Activated naive CD8-positive, alpha-beta T cell treated with anti-CD3 and anti-CD28 coated beads, Interleukin-2, amount 50 U/mL, for 24 hours (primary cell): ENCODE measurements around the gene CCDC70.
"Not testable (repeated sequence)": the region's sequence is repeated elsewhere in the genome, so short reads cannot be mapped to it uniquely, and the experiment has no call there.

Experiments used
- ATAC-seq: fragments of 150-1000 bp; cut with Tn5 transposase; one replicate; pipeline ENCODE4 v1.10.0; 2021
- DNase-seq: peaks from one replicate; pipeline ENCODE4 v3.0.0; 2021
- H3K27ac Mint-ChIP-seq: one replicate; pipeline ENCODE4 v1.8.0; 2021; ENCODE audit warnings: mild to moderate bottlenecking, mixed read lengths
- H3K27me3 Mint-ChIP-seq: one replicate; pipeline ENCODE4 v1.8.0; 2021; ENCODE audit warnings: mixed read lengths
- H3K36me3 Mint-ChIP-seq: one replicate; pipeline ENCODE4 v1.8.0; 2021; ENCODE audit warnings: low read depth, mixed read lengths
- H3K4me1 Mint-ChIP-seq: one replicate; pipeline ENCODE4 v1.8.0; 2021; ENCODE audit warnings: mixed read lengths
- H3K4me3 Mint-ChIP-seq: one replicate; pipeline ENCODE4 v1.8.0; 2021; ENCODE audit warnings: mild to moderate bottlenecking, moderate library complexity, mixed read lengths
- H3K9me3 Mint-ChIP-seq: one replicate; pipeline ENCODE4 v1.8.0; 2021; ENCODE audit warnings: mixed read lengths

The CCDC70 gene

DNA sequence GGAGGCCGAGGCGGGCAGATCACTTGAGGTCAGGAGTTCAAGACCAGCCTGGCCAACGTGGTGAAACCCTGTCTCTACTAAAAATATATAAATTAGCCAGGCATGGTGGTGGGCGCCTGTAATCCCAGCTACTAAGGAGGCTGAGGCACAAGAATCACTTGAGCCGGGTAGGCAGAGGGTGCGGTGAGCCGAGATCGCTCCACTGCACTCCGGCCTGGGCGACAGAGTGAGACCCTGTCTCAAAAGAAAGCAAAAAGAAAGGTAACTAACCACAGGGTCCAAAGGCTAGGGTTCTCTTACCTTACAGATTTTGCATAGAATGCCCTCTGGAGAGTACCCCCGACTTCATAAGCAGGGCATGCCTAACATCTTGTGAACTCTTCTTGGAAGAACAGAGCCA, 37.1 kb upstream of the CCDC70 start:
- H3K27me3 Mint-ChIP-seq, ATAC-seq, DNase-seq, H3K9me3 Mint-ChIP-seq, H3K36me3 Mint-ChIP-seq: not testable (repeated sequence)
- peak overlapping the region; percentile 96 for H3K27ac Mint-ChIP-seq
- H3K4me1 Mint-ChIP-seq: peaks cover 96% of the 10 kb centered on the region
- H3K4me3 Mint-ChIP-seq: peak overlapping the region; percentile 75

DNA sequence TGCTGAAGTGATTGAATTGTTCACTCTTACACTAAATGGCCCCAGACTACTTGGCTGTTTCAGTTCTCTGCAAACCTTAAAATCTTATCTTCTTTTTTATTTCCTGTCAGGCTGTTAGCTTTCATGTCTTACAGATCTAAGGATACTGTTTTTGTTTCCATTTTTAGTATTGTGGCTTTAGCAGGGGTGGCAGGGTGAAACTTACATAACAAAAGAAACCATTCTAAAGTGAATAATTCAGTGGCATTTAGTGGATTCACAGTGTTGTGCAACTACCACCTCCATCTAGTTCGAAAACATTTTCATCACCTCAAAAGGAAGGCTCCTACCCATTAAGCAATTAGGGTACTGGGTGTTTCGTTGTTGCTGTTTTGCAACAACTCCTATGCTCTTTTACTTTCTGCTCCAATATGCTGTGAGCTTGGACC, 36.6 kb upstream of the CCDC70 start:
- H3K9me3 Mint-ChIP-seq: no peaks in the 10 kb centered on the region
- DNase-seq (no peak), ATAC-seq (peak; percentile 33)
- no peaks in the 10 kb centered on the region for H3K36me3 Mint-ChIP-seq
- peak overlapping the region; percentile 96 for H3K27ac Mint-ChIP-seq
- H3K4me3 Mint-ChIP-seq: peak overlapping the region; percentile 75
- peaks cover 96% of the 10 kb centered on the region for H3K4me1 Mint-ChIP-seq
- H3K27me3 Mint-ChIP-seq: no peaks in the 10 kb centered on the region

DNA sequence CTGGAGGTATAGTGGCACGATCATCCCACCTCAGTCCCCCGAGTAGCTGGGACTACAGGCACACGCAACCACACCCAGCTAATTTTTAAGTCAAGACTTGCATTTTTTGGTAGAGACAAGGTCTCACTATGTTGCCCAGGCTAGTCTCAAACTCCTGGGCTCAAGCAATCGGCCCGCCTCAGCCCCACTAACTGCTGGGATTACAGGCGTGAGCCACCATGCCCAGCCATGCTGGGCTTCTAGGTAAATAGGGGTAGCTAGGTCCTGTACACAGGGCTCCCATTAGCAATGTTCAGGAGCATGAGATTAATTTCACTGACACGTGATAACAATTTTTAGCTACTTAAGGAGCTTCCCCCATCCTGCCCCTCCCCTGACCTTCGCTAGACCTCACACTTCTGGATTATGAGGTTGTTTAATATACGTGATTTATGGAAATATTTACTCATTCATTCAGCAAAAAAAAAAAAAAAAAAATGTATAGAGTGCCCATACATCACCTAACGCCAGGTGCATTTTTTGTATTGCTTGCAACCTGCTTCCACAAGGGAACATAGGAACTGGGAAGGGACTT, 36.0 kb upstream of the CCDC70 start:
- Mint-ChIP-seq H3K36me3 (no peaks in the 10 kb centered on the region), H3K27ac (peak overlapping the region; percentile 96)

DNA sequence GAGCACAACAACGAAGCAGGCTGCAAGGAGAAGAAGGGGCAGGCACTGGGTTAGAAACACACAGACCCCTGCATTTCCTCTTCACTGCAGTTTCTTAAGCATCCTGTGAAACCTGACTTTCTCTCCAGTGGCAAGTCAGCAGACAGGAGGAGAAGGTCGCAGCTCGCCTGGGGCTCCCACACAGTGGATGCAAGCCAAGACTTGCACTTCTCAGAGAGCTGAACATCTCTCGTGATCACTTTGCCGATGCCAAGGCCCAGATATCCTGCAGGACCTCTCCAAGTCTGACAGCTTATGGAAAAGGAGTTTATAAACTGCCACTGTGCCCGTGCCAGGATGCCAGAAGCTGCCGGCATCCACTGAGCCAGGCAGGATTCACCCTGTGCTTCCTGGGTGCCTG, 35.2 kb upstream of the CCDC70 start:
- Mint-ChIP-seq H3K9me3 (no peaks in the 10 kb centered on the region), H3K4me1 (peaks cover 83% of the 10 kb centered on the region), H3K27ac (peak overlapping the region; percentile 96), H3K27me3 (no peaks in the 10 kb centered on the region), H3K4me3 (peak overlapping the region; percentile 75), H3K36me3 (no peaks in the 10 kb centered on the region)
- DNase-seq (no peak), ATAC-seq (no peak)

More for the DNA sequence above, 36.0 kb upstream of the CCDC70 start:
- H3K27me3 Mint-ChIP-seq: no peaks in the 10 kb centered on the region
- peak overlapping the region; percentile 75 for H3K4me3 Mint-ChIP-seq
- peaks cover 91% of the 10 kb centered on the region for H3K4me1 Mint-ChIP-seq
- DNase-seq (no peak), ATAC-seq (peak; percentile 30)
- H3K9me3 Mint-ChIP-seq: no peaks in the 10 kb centered on the region

DNA sequence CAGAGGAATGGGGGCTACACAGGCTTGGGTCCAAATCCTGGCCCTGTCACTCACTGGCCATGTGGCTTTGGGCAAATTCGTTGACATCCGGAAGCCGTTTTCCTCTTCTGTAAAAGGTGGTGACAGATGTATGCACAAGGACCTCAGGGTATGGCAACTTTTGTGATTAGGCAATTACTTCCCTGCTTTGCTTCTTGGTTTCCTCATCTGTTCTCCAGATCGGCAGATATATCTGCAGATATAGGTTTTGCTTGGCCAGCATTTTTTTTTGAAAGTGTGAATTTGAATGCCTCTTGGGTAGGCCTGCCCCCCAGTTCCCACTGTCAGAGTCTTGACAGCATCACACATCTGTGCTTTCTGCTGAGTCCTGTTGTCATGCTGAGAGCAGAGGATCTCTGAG, 34.5 kb upstream of the CCDC70 start:
- DNase-seq: no peak
- no peaks in the 10 kb centered on the region for H3K9me3 Mint-ChIP-seq
- H3K4me3 Mint-ChIP-seq: peak overlapping the region; percentile 44
- no peaks in the 10 kb centered on the region for H3K27me3 Mint-ChIP-seq
- H3K36me3 Mint-ChIP-seq: no peaks in the 10 kb centered on the region
- ATAC-seq: no peak
- H3K27ac Mint-ChIP-seq: no peak overlapping the region
- H3K4me1 Mint-ChIP-seq: peaks cover 80% of the 10 kb centered on the region

DNA sequence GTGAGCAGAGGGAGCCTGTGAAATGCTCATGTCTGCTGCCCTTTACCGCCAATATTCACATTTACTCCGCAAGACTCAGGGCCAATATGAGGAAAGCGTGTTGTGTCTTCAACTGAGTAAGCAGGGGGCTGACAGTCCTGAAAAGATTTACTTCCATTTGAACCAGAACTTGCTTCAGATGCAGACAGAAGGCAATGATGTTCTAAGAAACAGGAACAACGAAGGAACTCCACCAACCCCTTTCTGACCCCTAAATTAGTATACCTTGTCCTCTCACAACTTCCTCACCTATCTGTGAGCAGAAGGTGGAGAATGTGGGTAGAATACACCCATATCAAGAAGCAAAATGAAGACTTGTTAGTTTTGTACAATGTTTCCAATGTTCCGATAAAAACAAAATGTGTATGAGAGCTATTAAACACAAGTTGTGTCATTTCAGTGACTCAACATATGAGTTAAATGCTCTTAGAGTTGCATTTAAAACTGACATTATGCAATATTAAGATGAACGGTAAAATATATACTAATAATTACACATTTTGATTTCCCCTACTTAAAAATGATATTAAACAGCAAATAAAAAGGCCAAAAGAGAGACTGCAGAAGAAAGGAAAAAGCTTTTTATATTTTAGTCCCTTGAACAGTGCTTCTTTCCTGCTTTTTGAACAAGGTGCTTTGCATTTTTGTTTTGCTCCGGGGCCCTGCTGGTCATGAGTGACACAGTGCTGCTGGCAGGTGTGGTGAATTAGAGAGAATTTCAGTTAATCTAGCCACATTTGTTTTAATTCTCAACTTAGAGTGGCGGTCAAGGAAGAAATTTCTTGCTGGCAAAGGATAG, 32.8 kb upstream of the CCDC70 start:
- no peaks in the 10 kb centered on the region for H3K9me3 Mint-ChIP-seq
- H3K27me3 Mint-ChIP-seq: no peaks in the 10 kb centered on the region
- no peaks in the 10 kb centered on the region for H3K36me3 Mint-ChIP-seq
- peaks cover 72% of the 10 kb centered on the region for H3K4me1 Mint-ChIP-seq
- no peak overlapping the region for H3K4me3 Mint-ChIP-seq
- no peak overlapping the region for H3K27ac Mint-ChIP-seq
- DNase-seq: no peak
- no peak for ATAC-seq

DNA sequence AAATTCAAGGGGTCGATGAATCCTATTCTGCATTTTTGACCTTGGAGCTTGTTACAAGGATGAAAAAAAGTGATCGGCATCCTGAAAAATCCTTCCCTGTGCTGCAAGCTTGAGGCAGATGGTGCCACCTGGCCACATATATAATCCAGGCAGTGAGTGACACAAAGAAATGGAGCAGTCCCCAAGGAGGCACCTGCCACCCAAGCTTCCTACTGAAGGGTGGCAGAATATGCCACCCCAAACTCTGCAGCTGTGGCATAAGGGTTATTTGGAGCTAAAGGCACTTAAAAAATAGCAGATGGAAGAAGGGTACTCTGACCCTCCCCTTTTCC, 32.2 kb upstream of the CCDC70 start:
- no peaks in the 10 kb centered on the region for H3K36me3 Mint-ChIP-seq
- no peak overlapping the region for H3K4me3 Mint-ChIP-seq
- no peaks in the 10 kb centered on the region for H3K9me3 Mint-ChIP-seq
- peaks cover 72% of the 10 kb centered on the region for H3K4me1 Mint-ChIP-seq
- DNase-seq: no peak
- H3K27me3 Mint-ChIP-seq: no peaks in the 10 kb centered on the region
- H3K27ac Mint-ChIP-seq: no peak overlapping the region
- no peak for ATAC-seq

DNA sequence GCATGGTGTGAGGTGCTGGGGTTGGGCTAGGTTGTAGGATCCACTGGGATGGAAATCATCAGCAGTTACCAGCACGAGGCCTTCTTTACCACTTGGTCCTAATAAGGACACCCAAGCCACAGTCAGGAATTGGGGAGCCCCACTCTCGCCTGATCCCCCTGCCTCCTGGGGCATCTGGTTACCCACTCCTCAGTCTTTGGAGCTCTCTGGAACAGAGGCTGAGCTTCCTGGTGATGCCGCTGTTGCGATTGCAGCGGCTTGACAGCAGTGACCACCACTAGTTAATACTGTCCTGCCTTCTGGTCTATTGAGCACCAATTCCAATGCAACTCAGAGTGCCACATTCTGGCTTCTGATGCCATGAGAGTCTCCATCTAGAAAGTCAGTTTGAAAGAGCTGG, 30.2 kb upstream of the CCDC70 start:
- Mint-ChIP-seq H3K27me3 (no peaks in the 10 kb centered on the region), H3K4me1 (peaks cover 54% of the 10 kb centered on the region), H3K4me3 (no peak overlapping the region), H3K9me3 (no peaks in the 10 kb centered on the region), H3K36me3 (no peaks in the 10 kb centered on the region), H3K27ac (no peak overlapping the region)
- no peak for ATAC-seq
- DNase-seq: no peak

DNA sequence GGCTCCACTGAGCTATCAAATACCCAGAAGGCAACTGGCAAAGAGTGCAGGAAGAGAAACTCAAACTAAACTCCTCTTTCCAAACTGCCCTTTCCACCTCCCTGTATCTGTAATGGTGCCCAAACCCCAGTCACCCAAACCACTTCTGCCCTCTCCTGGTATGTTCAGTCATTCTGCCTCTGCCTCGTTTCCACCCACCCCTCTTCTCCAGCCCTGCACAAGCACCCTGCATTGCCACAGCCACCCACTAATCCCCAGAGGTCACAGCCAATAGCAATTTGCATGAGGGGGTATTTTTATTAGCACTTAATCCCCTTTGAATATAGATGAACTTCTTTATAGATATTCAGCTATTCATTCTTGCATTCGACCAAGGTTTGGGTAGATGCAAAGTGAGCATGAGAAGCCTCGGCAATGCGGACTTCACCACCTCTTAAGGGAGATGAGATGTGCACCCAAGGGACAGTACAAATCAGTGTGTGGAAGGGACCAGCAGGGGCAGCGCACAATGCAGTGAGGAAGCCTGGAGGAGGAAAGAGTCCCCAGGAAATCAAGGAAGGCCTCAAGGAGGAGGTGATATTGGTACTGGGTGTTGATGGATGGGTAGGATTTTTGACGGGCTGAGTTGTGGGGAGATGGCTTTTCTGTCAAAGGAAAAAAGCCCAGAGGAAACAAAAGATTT, 29.2 kb upstream of the CCDC70 start:
- Mint-ChIP-seq H3K4me1 (peaks cover 54% of the 10 kb centered on the region), H3K27ac (no peak overlapping the region), H3K36me3 (no peaks in the 10 kb centered on the region), H3K27me3 (no peaks in the 10 kb centered on the region), H3K4me3 (no peak overlapping the region), H3K9me3 (no peaks in the 10 kb centered on the region)
- DNase-seq (no peak), ATAC-seq (peak; percentile 97)

DNA sequence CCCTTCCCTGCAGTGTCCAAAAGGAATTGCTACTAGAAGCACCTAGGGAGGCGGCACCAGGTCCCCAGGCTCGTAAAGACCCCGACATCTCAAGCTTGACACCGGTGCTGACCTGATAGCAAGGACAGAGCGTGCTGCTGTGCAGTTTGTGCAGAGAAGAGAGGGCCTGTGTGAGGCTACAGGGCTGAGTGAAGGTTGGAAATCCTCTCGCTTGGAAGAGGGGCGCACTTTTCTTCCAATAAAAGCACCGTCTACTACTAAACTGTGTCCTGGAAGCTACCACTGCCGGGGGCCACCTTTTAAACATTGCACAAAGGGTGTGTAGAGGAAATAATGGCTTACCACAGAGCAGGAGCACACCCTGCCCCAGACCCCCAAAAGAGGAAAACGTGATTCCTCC, 27.8 kb upstream of the CCDC70 start:
- ATAC-seq (no peak), DNase-seq (no peak)
- peaks cover 54% of the 10 kb centered on the region for H3K4me1 Mint-ChIP-seq
- no peaks in the 10 kb centered on the region for H3K9me3 Mint-ChIP-seq
- H3K27ac Mint-ChIP-seq: no peak overlapping the region
- H3K4me3 Mint-ChIP-seq: no peak overlapping the region
- no peaks in the 10 kb centered on the region for H3K27me3 Mint-ChIP-seq
- no peaks in the 10 kb centered on the region for H3K36me3 Mint-ChIP-seq

DNA sequence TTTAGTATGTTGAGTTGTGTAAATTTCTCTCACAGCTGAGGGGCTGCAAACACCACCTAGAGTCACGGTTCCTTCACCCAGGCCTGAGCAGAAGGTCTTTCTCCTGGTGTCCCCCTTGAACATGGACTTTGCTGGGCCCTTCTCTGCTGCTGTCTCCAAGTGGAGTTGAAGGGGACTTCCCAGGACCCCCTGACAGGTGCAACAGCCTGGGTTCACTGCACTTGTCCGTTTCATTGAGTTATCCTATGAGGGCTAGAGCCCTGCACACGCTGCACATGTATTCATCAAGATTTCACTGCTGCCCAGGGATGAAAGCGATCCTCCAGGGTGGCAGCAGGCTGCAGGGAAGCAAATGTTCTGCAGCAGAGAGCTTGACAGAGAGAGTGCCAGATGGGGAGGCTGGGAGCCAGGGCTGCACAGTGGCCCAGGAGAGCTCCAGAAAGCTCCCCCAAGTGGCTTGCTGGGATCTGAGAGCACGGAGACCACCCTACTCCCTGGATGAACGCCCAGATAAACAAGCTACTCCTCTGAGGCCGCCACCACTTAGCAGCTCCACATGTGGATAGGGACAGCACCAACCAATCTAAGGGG, 27.1 kb upstream of the CCDC70 start:
- Mint-ChIP-seq H3K36me3 (no peaks in the 10 kb centered on the region), H3K27me3 (no peaks in the 10 kb centered on the region), H3K9me3 (no peaks in the 10 kb centered on the region), H3K4me3 (no peak overlapping the region), H3K27ac (no peak overlapping the region), H3K4me1 (peaks cover 52% of the 10 kb centered on the region)
- DNase-seq (no peak), ATAC-seq (no peak)

DNA sequence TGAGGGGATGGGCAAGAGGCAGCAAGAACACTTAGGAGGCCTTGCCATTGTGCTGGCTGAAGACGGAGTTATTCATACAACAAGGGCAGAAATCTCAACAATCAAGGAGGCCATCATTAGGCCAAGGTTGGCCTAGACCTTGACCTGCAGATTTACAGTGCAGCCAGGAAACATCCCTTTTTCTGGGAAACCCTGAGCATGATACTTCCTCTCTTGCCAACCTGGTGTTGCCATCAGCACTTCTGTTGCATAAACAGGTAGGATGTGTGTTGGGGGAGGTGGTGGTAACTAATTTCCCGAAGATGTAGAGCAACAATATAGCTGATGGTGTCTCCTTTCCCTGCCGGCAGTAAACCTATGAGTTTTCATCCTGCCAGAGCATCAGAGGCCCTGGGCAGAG, 24.8 kb upstream of the CCDC70 start:
- H3K9me3 Mint-ChIP-seq: no peaks in the 10 kb centered on the region
- H3K27ac Mint-ChIP-seq: no peak overlapping the region
- no peaks in the 10 kb centered on the region for H3K36me3 Mint-ChIP-seq
- peaks cover 45% of the 10 kb centered on the region for H3K4me1 Mint-ChIP-seq
- H3K4me3 Mint-ChIP-seq: no peak overlapping the region
- DNase-seq (no peak), ATAC-seq (no peak)
- no peaks in the 10 kb centered on the region for H3K27me3 Mint-ChIP-seq

DNA sequence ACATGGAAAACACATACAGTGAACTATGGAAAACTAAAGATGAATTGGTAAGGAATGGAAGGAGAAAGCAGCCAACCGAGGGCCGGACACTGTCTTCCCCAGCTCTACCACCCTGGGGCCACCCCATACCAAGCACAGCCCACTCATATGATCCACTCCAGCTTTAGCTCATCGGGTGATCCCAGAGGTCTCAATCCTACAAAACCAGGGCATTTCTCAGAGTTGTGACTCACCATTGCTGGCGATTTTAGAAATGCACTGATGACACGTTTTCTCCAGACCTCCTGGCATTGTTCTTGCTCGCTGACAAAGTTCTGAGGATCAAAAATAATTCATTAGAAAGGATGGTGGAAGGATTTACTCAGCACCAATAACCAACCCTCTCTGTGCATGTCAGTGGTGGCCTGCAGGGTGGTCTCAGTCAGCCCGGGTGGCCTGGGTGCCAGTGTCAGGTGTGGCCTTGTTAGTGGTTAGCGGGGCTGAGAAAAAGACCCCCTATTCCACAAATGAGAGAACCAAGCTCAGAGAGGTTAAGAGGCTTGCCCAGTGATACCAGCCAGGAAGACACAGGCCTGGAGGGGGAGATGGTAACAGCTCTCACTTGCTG, 23.4 kb upstream of the CCDC70 start:
- H3K4me3 Mint-ChIP-seq: no peak overlapping the region
- H3K27me3 Mint-ChIP-seq: no peaks in the 10 kb centered on the region
- peak; percentile 96 for ATAC-seq
- H3K27ac Mint-ChIP-seq: peak overlapping the region; percentile 79
- no peaks in the 10 kb centered on the region for H3K36me3 Mint-ChIP-seq
- peak; percentile 24 for DNase-seq
- peaks cover 35% of the 10 kb centered on the region for H3K4me1 Mint-ChIP-seq
- H3K9me3 Mint-ChIP-seq: no peaks in the 10 kb centered on the region

DNA sequence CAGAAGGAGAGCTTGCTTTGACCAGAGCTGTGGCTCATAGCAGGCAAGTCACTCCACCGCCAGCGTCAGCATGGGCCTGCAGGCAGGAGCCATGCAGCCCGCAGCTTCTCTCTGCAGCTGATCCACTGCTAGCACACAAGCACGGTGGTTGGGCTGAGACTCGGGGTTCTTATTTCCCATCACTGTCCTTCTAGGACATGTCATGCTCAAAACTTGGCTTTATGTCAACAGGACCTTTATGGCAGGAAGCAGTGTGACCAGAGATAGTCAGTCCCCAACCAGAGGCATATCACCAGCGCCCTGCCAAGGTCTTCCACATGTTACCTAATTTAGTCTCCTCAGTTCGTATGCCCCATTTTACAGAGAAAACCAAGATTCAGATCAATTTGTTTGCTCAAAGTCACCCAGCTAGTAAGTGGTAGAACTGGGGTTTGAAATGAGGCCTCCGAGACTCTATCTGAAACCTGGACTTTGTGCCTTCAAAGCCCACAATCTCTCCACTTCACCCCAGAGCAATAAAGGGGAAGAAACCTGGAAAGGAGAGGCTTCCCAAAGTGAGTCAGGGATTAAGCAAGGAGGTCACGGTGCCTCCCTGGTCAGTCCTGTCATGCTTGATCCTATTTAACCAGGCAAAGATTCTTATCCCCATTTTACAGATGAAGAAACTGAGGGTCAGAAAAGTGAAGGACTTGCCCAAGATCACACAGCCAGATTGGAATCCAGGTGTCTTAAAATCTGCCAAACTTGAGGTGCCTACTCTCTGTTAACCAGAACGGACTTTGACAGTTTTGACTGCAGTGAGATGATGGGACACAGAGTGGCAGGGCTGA, 21.8 kb upstream of the CCDC70 start:
- no peak overlapping the region for H3K4me3 Mint-ChIP-seq

More for the DNA sequence above, 21.8 kb upstream of the CCDC70 start:
- H3K27me3 Mint-ChIP-seq: peaks cover 2% of the 10 kb centered on the region
- ATAC-seq (no peak), DNase-seq (no peak)
- H3K4me1 Mint-ChIP-seq: peaks cover 31% of the 10 kb centered on the region
- H3K9me3 Mint-ChIP-seq: no peaks in the 10 kb centered on the region
- no peaks in the 10 kb centered on the region for H3K36me3 Mint-ChIP-seq
- no peak overlapping the region for H3K27ac Mint-ChIP-seq
